GM12878 (cell line): ENCODE results near the gene DIAPH1. TPM values are rescaled to one million over a fixed set of nuclear protein-coding genes. Genes with fewer than 3 reads are reported as not detected.

Experiments used
- ATAC-seq: fragments of 200-7000 bp; cut with Tn5 transposase; 3 replicates; pipeline ENCODE4 v1.9.1; 2020; ENCODE audit warnings: mild to moderate bottlenecking, moderate library complexity
- BruUV-seq: library from RNA; stranded (reverse); fragments of 400-500 nt; replicated peaks from 2 replicates; lab custom pipeline; 2021; lab: Mats Ljungman, UMichigan
- CTCF ChIA-PET: fragments of 300-600 bp; sonication (Branson Sonifier 250); formaldehyde crosslinking; extraction: SDS; loops from one replicate; lab custom pipeline; 2021; ENCODE audit warnings: inconsistent platforms; lab: Yijun Ruan, JAX
- POLR2A ChIA-PET: fragments of 350-600 bp; formaldehyde crosslinking; extraction: SDS; loops from one replicate; lab custom pipeline; 2021; ENCODE audit warnings: inconsistent platforms; lab: Charles Lee
- RAD21 ChIA-PET: fragments of 300-600 bp; sonication (Branson Sonifier 250); formaldehyde crosslinking; loops from one replicate; lab custom pipeline; 2023; ENCODE audit warnings: antibody characterized with exemption; ENCODE audit not compliant: unreplicated experiment; lab: Charles Lee
- SMC1A ChIA-PET: fragments of 300-600 bp; sonication (Branson Sonifier 250); formaldehyde crosslinking; loops from one replicate; lab custom pipeline; 2023; ENCODE audit not compliant: unreplicated experiment, uncharacterized antibody; lab: Charles Lee
- DNase-seq: peaks from one replicate; pipeline ENCODE4 v3.0.0-alpha.2; 2011; ENCODE audit warnings: low read depth, low spot score
- FAIRE-seq: peaks from 3 replicates; lab custom pipeline; 2011; peaks lifted over from hg19 to GRCh38; lab: Jason Lieb, UNC
- H2AFZ ChIP-seq: 2 replicates; pipeline ENCODE4 v1.6.0; 2011; ENCODE audit warnings: low read depth, low read length, control low read depth; ENCODE audit not compliant: control insufficient read depth
- H3K27ac ChIP-seq: 2 replicates; pipeline ENCODE4 v1.5.1; 2011; ENCODE audit warnings: control low read depth; ENCODE audit not compliant: control insufficient read depth, insufficient read depth
- H3K27me3 ChIP-seq, 2 experiments: replicated peaks in 1 of 2; 2 replicates each; pipeline versions ENCODE4 v1.6.0 to v1.6.1; 2011; ENCODE audit warnings: low read length in 1 of 2; ENCODE audit not compliant: control insufficient read depth in 2 of 2, insufficient read depth in 2 of 2
- H3K36me3 ChIP-seq, 2 experiments: 2 replicates each; pipeline ENCODE4 v1.5.1; 2011; ENCODE audit warnings: low read length in 1 of 2; ENCODE audit not compliant: control insufficient read depth in 2 of 2, insufficient read depth in 2 of 2
- H3K4me1 ChIP-seq: 2 replicates; pipeline ENCODE4 v1.6.1; 2011; ENCODE audit warnings: mild to moderate bottlenecking, low read length, moderate library complexity, mixed read lengths; ENCODE audit not compliant: control insufficient read depth, insufficient read depth
- H3K4me2 ChIP-seq: 2 replicates; pipeline ENCODE4 v1.6.0; 2011; ENCODE audit warnings: control low read depth; ENCODE audit not compliant: control insufficient read depth, insufficient read depth
- H3K4me3 ChIP-seq: fragments of 200-600 bp; sonication (generic); 2 replicates; pipeline ENCODE4 v1.5.1; 2016
- H3K79me2 ChIP-seq: 2 replicates; pipeline ENCODE4 v1.6.0; 2011; ENCODE audit warnings: low read length; ENCODE audit not compliant: control insufficient read depth, insufficient read depth
- H3K9ac ChIP-seq: 2 replicates; pipeline ENCODE4 v1.8.0; 2011; ENCODE audit warnings: low read length, control low read depth, mixed read lengths; ENCODE audit not compliant: control insufficient read depth, insufficient read depth
- H3K9me3 ChIP-seq: replicated peaks from 3 replicates; pipeline ENCODE4 v1.5.1; 2011; ENCODE audit warnings: mild to moderate bottlenecking, low read length; ENCODE audit not compliant: control insufficient read depth, insufficient read depth
- H4K20me1 ChIP-seq: 2 replicates; pipeline ENCODE4 v1.6.0; 2011; ENCODE audit not compliant: control insufficient read depth, insufficient read depth
- HDGF ChIP-seq: fragments of 450-650 bp; IDR thresholded peaks from 2 replicates; pipeline ENCODE4 v1.6.1; 2016; ENCODE audit warnings: antibody characterized with exemption
- TCF12 ChIP-seq: IDR thresholded peaks from 2 replicates; pipeline ENCODE4 v1.6.1; 2011; ENCODE audit warnings: low read depth, mild to moderate bottlenecking, low read length
- YY1 ChIP-seq: IDR thresholded peaks from 2 replicates; pipeline ENCODE4 v1.6.1; 2011; ENCODE audit warnings: low read depth, mild to moderate bottlenecking, low read length
- ZBTB40 ChIP-seq: fragments of 450-650 bp; IDR thresholded peaks from 2 replicates; pipeline ENCODE4 v1.6.1; 2016; ENCODE audit warnings: mild to moderate bottlenecking, moderate library complexity, borderline replicate concordance
- WGBS: methylation state at CpG from one replicate; pipeline ENCODE4 v1.1.6; 2016; ENCODE audit warnings: low lambda C conversion rate; ENCODE audit not compliant: insufficient replicate concordance, insufficient coverage; ENCODE audit errors: missing lambda C conversion rate; 5-methylcytosine and 5-hydroxymethylcytosine counted together
- in situ Hi-C: fragments of 300-500 bp; cut with MboI; formaldehyde crosslinking; loops from 9 replicates; pipeline ENCODE4 v1.14.3; 2018; ENCODE audit warnings: mixed read lengths
- intact Hi-C: fragments of 100-400 bp; cut with micrococcal nuclease; formaldehyde crosslinking; loops from one replicate; pipeline ENCODE4 v1.14.2; 2022; ENCODE audit not compliant: unreplicated experiment
- polyA plus RNA-seq, 11 experiments: library from polyadenylated mRNA; depleted of rRNA in 4 of 11; unstranded in 6 of 11; stranded (reverse) in 5 of 11; fragments of >200 nt; fragmentation: Nextera tagmentation in 4 of 11; fragmentation: Illumina TruSeq in 1 of 11; extraction: Ambion mirVana in 4 of 11; extraction: Trizol in 1 of 11; gene quantifications; 1 replicate in 1 of 11; 2 replicates in 10 of 11; pipeline versions ENCODE4 v1.2.1 to v1.2.3, GENCODE V29; 2011 to 2016; ENCODE audit warnings: inconsistent platforms in 2 of 11, missing spikeins in 2 of 11, low read depth in 1 of 11
- total RNA-seq, 4 experiments: library from RNA; depleted of rRNA in 3 of 4; stranded (reverse); fragments of >200 nt in 3 of 4; fragmentation: Illumina TruSeq in 1 of 4; extraction: Trizol in 1 of 4; gene quantifications; 2 replicates each; pipeline versions ENCODE4 v1.2.1 to v1.2.3, GENCODE V29; 2013 to 2021

The DIAPH1 gene
- total and polyA plus RNA-seq, 10 of the 15 experiments (the other 5 are each of a cell fraction or from before 2014, with no cell fraction given) = 37.8 to 168 (median 59.0) TPM

GRCh38 chr5:141510850-141511601 is 107.8 kb downstream of the DIAPH1 start (continued):
- TF ChIP-seq ZBTB40 = no peak
- 0 out of 2 replicates have a peak, but pooled peaks have one; percentile 21 for TF ChIP-seq TCF12

- ChIA-PET RAD21 (interaction anchor here (0.6 to 11.6 kb wide), 7 partner anchors 8 to 98 kb away, joined by 3 to 109 read pairs (median 6); partner anchors contain the start of genes PCDHGA10, PCDHGA11 and PCDHGC3), SMC1A (interaction anchor here (0.9 to 10.8 kb wide), 12 partner anchors 10 to 99 kb away, joined by 3 to 176 read pairs (median 6); partner anchors contain the start of genes PCDHGA11, PCDHGB7 and PCDHGC3), POLR2A (interaction anchor here (0.8 kb wide), 1 partner anchor 13 kb away, joined by 3 read pairs; no protein-coding TSS in a partner anchor), CTCF (interaction anchor here (1.0 to 11.9 kb wide), 13 partner anchors 14 to 190 kb away, joined by 3 to 213 read pairs (median 19); partner anchors contain the start of genes PCDHGA10, PCDHGA11, PCDHGA12 and PCDHGA5)
- H3K4me1 ChIP-seq = peaks cover 81% of the 10 kb centered on the region
- DNase-seq = no peak
- H3K9ac ChIP-seq = peak overlapping the region; percentile 74
- peaks cover 15% of the 10 kb centered on the region for H3K79me2 ChIP-seq
- no peaks in the 10 kb centered on the region for H3K9me3 ChIP-seq
- no peak for ATAC-seq
- BruUV-seq = no TSS peak
- no peaks in the 10 kb centered on the region for H3K27me3 ChIP-seq
- peak overlapping the region; percentile 65 for H3K4me3 ChIP-seq
- peak overlapping the region; percentile 90 for H3K27ac ChIP-seq
- intact Hi-C loops = loop anchor here (5.0 kb wide), 1 partner anchor 127 kb away; the partner anchor contains the start of genes HDAC3 and RELL2
- H3K4me2 ChIP-seq = peak overlapping the region; percentile 89
- peaks cover 0 to 5% of the 10 kb centered on the region in 2 experiments; a peak in 1 of 4 replicates for H3K36me3 ChIP-seq
- in situ Hi-C loops = no loop called here
- H4K20me1 ChIP-seq = no peaks in the 10 kb centered on the region
- H2AFZ ChIP-seq = peak overlapping the region; percentile 6; the same call in 1 of the 2 replicates
- 3% methylated on average over 5 of the region's 9 CpGs for WGBS
- FAIRE-seq = no peak
- TF ChIP-seq HDGF (no peak), YY1 (peak; percentile 61)
Measured at GRCh38 chr5:141510160-141510559, 108.6 kb downstream of the DIAPH1 start.
